DMS79 treated with DMSO at 0.1 percent for 48 hours (cell line): Measurements from ENCODE around the gene BOK.
A peak's percentile ranks its signal among the peaks of the same experiment; 100 is the strongest.

Experiments used
- DNase-seq: peaks from one replicate; lab custom pipeline; 2025; lab: John Stamatoyannopoulos, UW

The BOK gene

DNA sequence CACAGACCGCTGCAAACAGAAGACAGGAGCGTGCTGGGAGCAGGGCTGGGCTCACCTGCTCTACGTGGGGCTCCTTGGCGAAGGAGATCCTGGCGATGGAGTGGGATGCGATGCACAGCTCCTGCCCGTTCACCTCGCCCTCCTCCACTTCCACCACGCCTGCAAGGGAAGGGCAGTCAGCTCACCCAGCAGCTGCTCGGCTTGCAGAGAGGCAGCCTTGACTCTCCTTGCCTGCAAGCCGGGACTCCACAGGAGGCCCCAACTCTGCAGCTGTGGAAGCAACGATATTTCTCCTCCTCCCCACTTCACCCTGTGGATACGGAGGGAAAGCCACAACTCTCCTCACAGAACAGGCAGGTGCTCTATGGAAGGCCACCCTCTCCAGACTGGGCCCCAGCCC, 43.3 kb downstream of the BOK start:
- DNase-seq, result no peak

DNA sequence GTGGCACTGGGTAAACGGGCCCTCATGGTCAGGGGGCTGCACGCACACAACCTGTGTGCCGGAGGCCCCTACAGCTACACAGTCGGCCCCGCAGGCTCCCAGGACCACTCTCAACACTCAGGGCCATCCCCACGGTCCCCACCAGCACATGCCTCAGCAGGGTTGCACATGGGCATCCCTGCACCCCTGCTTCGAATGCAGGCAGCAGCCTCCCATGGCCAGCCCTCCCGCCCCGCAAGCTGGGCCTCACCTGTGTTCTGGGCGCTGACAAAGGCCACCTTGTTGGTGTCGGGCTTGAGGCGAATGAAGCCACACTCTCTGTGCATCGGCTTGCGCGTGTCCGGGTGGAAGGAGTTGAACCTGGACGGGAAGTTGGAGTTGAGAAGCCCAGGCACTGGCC, 44.2 kb downstream of the BOK start:
- DNase-seq, result no peak

DNA sequence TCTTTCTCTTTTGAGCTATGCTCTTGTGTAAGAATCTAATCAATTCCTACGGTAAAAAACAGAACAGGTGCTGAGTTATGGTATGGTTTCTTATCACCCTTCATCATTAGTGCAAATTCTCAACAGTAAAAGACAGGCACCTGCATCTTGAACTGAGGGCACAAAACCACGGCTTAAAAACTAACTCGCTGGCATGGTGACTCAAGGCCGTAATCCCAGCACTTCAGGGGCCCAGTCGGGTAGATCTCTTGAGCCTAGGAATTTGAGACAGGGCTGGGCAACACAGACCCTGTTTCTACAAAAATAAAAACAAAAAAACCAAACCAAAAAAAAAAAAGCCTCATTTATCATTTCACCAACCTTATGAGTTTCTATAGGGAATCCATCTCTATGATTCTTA, 45.1 kb downstream of the BOK start:
- no peak for DNase-seq

DNA sequence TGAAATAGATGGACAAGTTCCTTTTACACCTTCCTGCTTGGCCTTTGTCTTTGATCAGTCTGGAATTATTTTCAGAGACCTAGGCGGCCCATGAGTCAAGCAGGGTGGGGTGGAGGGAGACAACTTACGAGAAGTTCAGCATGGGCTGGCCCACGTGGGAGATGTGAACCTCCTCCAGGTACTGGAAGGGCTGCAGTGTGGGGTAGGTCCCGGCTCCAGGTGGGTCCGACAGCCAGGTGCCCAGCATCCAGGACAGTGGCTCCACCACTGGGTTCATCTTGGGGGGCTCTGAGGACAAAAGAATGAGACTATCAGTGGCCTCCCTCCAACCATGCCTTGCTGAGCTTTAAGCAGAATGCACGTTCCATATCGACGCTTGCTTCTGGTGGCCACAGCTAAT, 47.6 kb downstream of the BOK start:
- no peak for DNase-seq

DNA sequence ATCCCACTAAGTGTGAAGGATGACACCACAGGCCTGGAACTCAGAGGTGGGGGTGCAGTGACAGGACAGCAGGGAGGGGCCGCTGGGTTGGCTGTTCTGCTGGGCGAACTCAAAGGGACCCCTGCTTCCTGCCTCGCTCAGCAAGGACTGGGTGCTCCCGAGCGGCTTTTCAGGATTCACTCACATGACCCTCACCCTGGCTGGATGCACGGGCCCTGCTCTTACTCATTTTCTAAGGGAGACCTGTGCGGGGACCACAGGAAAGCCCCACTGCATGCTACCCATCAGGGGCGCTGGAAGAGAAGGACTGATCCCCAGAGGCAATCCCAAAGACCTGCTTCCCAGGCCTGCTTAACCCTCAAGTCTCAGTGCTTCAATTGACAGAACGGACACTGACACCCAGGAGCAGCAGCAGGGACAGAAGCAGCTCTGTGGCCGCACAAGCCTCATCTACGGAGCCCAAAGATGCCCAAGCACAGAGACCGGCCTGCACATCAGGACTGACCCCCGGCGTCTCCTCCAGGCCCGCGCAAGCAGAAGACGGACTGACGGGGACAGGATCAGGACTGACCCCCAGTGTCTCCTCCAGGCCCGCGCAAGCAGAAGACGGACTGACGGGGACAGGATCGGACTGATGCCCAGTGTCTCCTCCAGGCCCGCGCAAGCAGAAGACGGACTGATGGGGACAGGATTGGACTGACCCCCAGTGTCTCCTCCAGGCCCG, 48.8 kb downstream of the BOK start:
- DNase-seq, result no peak

DNA sequence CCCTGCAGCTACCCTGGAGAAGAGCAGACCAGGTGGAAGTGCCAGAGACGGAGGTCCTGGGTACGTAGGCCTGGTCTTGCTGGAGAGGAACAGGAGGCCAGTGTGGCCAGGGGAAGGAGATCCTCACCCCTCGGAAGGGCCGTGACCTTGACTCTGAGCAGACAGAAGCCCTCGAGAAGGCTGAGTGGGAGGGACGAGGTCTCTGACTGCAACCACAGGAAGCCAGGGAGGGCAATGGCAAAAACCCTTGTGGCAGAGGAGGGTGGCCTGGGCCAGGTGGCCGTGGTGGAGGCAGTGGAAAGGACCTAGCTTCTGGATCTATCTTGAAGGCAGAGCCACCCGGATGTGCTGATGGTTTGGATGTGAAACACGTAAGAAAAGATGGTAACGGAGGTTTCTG, 50.3 kb downstream of the BOK start:
- DNase-seq, result no peak

DNA sequence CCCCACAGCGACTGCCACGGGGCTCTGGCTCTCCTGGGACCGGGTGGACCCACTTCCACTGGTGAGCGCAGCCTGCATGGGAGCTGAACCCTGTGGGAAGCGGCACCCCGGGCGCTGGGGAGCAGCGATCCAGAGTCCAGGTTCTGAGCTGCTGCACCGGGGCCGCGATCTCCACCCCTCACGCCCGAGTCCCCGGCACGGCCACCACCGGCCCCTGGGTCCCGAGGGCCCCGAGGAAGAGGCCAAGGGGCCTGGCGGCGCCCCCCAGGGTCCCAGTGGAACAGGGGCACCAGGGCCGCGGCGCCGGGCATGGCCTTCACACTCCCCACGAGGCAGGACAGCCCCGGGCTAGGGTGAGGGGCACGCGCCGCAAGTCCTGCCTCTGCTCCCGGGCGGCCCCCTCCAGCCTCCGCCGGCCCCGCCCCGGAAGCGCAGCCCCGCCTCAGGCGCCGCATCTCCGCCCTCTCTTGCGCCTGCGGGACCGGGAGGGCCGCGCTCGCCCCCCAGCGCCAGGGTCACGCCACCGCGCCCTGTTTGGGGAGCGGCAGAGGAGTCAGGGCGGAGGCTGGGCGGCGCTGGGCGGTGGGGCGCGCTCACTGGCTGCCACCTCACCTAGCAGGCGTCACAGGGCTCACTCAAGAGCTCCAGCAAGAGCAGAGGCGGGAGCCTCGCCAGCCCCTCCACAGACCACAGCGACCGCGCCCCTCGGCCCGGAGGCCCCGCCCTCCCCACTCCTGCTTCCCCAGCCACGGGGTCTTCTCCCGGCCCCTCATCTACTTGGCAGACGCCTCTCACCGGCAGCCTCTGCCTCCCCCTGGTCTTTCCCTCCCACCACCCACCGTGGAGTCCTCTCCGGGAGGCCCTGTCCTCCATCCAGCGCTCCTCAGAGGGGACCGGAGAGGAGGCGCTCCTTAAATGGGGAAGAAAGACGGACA, 51.6 kb downstream of the BOK start:
- DNase-seq, result peak; percentile 84

DNA sequence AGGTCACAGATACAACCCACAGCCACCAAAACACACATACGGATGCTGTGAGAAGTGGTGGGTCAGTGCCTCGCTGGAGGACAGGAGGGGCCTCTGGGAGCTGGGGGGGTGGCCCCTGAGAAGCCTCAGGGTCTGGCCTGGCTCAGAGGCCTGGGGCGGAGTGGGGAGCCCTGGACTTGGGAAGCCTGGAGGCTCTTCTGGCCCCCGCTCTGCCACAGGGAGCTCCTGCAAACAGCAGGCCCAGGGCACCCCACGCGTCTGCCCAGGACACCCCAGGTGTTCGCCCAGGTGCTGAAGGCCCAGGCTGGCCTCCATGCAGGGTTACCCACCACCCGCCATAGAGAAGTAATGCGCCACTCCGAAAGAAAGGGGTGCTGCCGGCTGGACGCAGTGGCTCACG, 52.5 kb downstream of the BOK start:
- no peak for DNase-seq

DNA sequence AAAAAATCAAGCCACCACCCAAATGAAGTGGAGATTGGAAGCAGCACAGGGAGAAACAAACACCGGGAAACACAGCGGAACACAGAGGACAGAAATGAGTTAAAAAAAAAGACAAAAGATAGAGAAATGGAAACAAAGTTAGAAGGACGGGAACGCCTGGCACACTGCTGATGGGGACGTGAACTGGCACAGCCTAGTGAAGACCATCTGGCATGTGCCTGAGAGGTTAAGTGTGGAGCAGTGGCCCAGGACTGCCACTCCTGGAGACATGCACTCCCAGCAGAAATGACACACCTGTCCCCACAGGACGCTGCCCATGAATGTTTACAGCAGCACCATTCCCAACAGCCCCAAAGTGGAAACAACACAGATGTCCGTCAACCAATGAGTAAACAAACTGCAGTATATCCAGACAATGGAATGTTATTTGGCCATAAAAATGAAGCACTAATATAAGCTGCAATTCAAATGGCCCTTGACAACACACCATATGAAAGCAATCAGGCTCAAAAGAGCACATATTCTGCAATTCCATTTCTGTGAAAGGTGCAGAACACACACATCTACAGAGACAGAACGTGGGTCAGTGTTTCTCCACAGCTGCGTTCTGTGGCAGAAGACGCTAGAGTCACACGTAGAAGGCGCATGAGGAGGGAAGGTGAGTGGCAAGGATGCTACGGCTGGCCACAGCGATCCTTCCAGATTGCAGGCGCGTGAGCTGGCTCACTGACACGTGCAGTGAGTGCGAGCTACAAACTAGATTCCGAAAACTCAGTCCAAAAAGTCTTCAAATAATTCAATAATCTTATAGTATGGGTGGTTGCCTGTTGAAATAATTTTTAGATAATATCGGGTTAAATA, 53.8 kb downstream of the BOK start:
- DNase-seq, result peak; percentile 71

DNA sequence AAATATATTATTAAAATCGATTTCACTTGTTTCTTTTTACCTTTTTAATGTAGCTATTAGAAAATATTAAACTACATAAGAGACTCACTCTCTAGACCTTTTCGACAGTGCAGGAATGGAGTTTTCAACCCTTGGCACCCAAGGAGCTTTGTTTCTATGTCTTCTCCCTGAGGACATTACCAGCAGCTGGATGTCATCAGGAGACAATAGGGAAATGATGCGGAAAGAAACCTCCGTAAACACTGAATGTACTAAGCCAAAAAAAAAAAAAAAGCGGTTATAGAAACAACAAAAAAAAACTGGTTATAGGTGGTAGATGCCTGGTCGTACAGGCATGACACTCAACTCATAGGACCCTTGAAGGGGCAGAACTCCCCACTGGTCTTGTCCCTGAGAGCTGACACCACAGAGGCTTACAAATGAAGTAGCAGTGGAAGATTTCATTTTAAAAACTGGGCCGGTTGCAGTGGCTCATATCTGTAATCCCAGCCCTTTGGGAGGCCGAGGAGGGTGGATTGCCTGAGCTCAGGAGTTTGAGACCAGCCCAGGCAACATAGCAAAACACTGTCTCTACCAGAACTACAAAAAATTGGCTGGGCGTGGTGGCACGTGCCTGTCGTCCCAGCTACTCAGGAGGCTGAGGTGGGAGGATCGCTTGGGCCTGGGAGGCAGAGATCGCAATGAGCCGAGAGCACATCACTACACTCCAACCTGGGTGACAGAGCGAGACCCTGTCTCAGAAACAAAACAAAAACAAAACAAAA, 54.7 kb downstream of the BOK start:
- DNase-seq, result peak; percentile 40

DNA sequence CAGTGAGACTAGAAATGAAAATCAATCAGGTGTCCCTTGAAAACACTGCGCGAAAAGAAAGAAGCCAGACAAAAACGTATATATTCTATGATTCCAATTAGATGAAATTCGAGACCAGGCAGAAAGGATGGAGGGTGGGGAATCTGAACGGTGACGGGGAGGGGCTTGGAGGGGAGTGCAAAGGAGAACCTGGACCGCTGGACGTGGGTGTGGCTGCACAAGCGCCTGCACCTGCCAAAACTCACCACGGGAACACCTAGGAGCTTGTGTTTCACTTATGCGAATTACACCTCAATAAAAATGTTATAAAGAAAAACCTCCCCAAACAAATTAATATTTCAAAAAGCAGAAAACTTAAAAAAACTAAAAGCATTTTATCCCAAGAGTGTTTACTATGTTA, 56.5 kb downstream of the BOK start:
- no peak for DNase-seq

DNA sequence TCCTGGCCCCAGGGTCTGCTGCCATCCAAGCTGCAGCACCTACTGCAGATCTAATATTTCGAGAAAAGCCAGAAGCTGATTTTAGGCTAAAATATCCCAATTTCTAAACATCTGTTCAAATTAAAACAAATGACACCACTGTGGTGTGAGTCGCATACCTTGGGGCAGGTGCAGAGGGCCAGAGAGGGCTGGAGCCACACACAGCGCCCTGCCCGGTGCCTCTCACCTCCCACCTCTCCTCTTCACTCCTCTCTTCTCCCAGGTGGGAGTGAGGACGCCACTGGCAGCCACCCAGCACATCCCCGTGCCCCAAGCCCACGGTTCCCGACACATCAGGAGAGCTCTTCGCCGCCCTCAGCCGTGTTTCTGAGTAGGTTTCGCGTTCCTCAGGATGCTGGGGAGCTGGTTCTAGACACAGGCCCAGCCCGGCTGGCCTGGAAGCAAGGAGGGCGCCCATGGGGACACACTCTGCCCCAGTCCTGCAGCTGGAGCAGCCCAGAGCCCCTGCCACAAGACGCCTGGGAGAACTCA, 57.0 kb downstream of the BOK start:
- no peak for DNase-seq

DNA sequence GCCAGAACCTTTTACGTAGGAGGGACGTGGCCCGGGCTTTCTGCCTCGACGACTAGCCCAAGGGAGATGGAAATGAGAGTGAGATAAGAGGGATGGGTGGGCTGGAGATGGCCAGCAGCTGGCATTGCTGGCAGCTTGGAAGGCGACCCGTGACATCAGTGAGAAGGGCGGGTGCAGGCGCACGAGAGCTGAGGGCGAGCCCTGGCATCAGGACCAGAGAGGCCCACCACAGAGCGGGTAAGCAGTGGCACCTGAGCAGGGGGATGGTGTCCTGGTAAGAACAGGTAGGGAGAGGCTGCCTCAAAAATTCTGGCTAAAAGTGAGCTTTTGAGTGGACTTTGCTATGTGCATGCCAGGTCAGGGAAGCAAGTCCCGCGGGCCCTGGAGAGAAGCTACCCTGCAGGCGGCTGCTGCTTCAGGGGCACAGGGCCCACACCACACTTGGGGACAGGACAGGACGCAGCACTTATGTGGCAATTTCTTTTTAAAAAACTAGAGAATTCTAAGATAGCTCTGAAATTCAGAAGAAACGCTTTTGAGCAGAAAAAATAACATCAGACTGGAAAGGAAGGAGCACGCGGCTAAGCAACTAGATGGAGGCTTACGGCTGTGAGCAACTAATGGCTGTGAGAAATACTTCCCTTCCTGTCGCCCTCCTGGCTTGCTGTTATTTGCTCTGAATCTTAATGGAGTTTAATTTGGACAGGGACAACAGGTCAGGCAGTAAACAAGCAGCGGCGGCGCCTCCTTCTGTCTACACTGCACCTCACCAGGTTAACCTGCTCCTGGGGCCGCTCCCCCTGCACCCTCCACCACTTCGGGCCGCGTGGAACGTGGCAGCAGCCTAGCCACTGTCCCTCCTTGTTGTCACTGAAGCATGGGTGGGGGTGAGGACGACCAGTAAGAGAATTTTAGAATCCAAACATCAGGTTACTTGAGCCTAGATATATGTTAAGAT, 57.9 kb downstream of the BOK start:
- no peak for DNase-seq

DNA sequence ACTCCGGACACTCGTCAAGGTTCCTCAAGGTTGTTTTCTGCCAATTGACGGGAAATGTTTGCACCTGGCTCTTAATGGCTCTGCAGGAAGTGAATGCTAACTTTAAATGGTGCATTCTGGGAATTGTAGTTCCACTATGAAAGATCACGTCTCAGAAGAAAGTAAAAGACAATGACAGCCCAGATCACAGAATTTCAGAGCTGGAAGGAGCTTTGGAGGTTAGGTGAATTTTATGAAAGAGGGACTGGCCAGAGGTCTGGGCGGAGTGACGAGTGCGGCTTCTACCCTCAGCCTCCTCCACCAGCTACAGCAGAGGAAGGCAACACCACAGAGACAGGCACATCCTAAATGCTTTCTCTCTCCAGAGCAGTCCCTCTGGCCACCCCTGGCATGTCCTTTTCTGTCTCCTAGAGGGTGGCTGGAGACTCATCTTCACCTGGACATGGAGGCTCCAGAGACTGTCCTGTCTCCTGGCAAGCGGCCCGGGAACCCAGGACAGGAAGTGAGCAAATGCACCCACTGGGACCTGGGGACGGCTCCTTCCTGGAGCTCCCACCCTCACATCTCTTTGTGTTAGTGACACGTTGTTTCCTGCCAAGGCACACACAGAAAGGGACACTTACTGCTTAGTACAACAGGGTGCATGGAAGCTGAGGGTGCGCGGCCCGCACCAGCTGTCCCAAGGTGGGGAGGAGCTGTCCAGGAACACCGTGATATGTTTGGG, 59.0 kb downstream of the BOK start:
- no peak for DNase-seq

DNA sequence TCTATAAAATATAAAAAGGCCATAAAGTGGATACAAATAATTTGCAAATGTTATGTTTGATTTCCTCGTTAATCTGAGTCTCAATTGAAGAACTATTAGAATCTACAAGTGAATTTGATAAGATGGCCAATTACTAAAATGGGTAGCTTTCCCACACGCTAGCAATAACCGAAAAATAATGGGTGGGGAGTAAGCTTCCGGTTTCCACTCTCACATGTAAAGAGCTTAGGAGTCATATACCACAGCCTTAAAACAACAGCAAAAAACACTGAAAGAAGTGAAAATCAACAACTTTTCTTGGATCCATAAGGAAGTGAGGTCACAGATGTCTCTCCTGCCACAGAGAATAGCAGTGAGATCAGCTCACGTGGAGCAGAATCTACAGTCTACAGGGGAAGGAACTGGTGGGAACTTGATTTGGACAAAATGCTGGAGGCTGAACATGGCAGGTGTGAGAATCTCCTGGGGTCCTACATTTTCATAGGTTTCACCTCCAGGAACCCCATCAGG, 59.8 kb downstream of the BOK start:
- no peak for DNase-seq

DNA sequence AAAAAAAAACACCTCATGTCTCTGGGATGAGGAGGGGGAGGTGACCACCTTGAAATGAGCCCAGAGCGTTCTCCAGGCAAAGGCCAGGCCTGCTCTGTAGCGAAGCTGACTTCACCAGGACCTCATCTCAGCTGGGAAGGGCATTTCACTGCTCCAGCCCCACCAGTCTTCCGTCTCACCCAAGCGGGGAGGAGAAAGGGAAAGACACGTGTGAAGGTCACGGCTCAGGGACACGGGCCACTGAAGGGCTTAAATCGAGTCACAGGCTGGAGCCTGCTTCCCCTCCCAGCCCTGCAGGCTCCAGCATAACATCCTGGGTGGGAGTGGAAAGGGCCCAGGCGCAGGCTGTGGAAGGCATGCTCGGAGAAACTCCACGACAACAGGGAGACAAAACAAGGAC, 60.3 kb downstream of the BOK start:
- no peak for DNase-seq

DNA sequence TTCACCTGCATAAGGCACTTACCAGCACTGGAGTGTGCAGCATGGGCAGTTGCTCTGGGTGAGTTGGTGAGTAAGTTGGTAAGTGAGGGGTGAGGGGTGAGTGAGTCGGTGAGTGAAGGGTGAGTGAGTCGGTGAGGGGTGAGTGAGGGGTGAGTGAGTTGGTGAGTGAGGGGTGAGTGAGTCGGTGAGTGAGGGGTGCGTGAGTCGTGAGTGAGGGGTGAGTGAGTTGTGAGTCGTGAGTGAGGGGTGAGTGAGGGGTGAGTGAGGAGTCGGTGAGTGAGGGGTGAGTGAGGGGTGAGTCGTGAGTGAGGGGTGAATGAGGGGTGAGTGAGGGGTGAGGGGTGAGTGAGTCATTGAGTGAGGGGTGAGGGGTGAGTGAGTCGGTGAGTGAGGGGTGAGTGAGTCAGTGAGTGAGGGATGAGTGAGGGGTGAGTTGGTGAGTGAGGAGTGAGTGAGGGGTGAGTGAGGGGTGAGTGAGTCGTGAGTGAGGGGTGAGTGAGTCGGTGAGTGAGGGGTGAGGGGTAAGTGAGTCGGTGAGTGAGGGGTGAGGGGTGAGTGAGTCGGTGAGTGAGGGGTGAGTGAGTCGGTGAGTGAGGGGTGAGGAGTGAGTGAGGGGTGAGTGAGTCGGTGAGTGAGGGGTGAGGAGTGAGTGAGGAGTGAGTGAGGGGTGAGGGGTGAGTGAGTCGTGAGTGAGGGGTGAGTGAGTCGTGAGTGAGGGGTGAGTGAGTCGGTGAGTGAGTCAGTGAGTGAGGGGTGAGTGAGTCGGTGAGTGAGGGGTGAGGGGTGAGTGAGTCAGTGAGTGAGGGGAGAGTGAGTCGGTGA, 61.3 kb downstream of the BOK start:
- DNase-seq, result no peak

DNA sequence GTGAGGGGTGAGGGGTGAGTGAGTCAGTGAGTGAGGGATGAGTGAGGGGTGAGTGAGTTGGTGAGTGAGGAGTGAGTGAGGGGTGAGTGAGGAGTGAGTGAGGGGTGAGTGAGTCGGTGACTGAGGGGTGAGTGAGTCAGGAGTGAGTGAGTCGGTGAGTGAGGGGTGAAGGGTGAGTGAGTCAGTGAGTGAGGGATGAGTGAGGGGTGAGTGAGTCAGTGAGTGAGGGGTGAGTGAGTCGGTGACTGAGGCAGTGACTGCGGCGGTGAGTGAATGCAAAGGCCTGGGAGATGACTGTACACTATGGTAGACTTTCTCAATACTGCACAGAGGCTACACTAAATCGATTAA, 61.8 kb downstream of the BOK start:
- DNase-seq, result no peak
